ENCODE data around the gene DYRK1A.

DNA sequence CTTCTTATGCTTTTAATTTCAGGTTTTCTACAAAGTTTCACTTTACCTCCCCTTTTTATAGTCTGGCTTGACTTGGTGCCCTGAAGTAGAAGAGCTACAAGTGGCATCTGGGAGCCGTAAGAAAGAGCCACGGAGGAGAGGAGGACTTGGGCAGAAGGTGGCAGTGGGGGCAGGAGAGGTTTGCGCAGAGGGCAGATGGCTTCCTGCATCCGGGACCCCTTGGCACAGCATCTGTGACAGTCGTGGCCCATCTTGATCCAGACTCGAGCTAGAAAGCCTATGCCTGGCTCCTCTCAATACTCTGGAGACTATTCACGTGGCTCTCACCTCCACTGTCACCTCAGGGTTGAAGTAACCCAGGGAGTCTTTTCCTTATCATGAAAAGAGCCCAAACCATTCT lies 169.1 kb downstream of the DYRK1A start:
- TF ChIP-seq, protein P1, sequence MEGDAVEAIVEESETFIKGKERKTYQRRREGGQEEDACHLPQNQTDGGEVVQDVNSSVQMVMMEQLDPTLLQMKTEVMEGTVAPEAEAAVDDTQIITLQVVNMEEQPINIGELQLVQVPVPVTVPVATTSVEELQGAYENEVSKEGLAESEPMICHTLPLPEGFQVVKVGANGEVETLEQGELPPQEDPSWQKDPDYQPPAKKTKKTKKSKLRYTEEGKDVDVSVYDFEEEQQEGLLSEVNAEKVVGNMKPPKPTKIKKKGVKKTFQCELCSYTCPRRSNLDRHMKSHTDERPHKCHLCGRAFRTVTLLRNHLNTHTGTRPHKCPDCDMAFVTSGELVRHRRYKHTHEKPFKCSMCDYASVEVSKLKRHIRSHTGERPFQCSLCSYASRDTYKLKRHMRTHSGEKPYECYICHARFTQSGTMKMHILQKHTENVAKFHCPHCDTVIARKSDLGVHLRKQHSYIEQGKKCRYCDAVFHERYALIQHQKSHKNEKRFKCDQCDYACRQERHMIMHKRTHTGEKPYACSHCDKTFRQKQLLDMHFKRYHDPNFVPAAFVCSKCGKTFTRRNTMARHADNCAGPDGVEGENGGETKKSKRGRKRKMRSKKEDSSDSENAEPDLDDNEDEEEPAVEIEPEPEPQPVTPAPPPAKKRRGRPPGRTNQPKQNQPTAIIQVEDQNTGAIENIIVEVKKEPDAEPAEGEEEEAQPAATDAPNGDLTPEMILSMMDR (IDR thresholded peaks at IDR 0.05), result no peak
- TF ChIP-seq POLR2A (IDR thresholded peaks at IDR 0.05), result no peak

Measured in heart left ventricle (tissue), 13 donors.